Pancreas (tissue), 10 donors: ENCODE measurements around the gene TCP11. TPM values are rescaled to one million over a fixed set of nuclear protein-coding genes. Genes with fewer than 3 reads are reported as not detected.
A peak's percentile ranks its signal among the peaks of the same experiment; 100 is the strongest.

Source experiments
- ATAC-seq, 4 donors: fragments of 200-7000 bp; cut with Tn5 transposase; one replicate each; pipeline versions ENCODE4 v1.8.0 to v1.9.1; 2020; ENCODE audit warnings: mild to moderate bottlenecking in 4 of 4, moderate library complexity in 4 of 4
- DNase-seq, 6 donors: peaks; one replicate each; pipeline ENCODE4 v3.0.0-alpha.2; 2020
- FAIRE-seq: peaks from 2 replicates; lab custom pipeline; 2012; peaks lifted over from hg19 to GRCh38; lab: Jason Lieb, UNC
- H3K27ac ChIP-seq, 4 donors: fragments of 200-600 bp; sonication (generic); 1 replicate in 3 of 4; 2 replicates in 1 of 4; pipeline versions ENCODE4 v1.5.0 to v1.8.0; 2020
- H3K27me3 ChIP-seq, 4 donors: fragments of 200-600 bp; one replicate each; pipeline ENCODE4 v1.8.0; 2021
- H3K36me3 ChIP-seq, 3 donors: fragments of 200-600 bp; sonication (generic) in 1 of 3; one replicate each; pipeline versions ENCODE4 v1.5.0 to v1.8.0; 2020 to 2021
- H3K4me1 ChIP-seq, 3 donors: fragments of 200-600 bp; one replicate each; pipeline ENCODE4 v1.8.0; 2021
- H3K4me3 ChIP-seq, 4 donors: fragments of 200-600 bp; sonication (generic) in 2 of 4; one replicate each; pipeline versions ENCODE4 v1.5.0 to v1.8.0; 2020 to 2021
- H3K9me3 ChIP-seq, 4 donors: fragments of 200-600 bp; one replicate each; pipeline ENCODE4 v1.8.0; 2021
- CTCF ChIP-seq, 4 donors: fragments of 200-600 bp; sonication (generic) in 3 of 4; IDR thresholded peaks; one replicate each; pipeline versions ENCODE4 v1.5.0 to v1.8.0; 2021; ENCODE audit warnings: antibody characterized with exemption in 4 of 4
- WGBS, 2 donors: extraction: QIAGEN DNeasy Blood & Tissue Kit; methylation state at CpG; one replicate each; pipeline ENCODE4 v1.1.7; 2013; 5-methylcytosine and 5-hydroxymethylcytosine counted together
- intact Hi-C, 3 donors: fragments of 100-400 bp; cut with DNase I; formaldehyde crosslinking; loops; one replicate each; pipeline versions ENCODE4 v1.11.1 to v1.14.2; 2022
- polyA plus RNA-seq, 2 donors: library from polyadenylated mRNA; stranded (reverse); fragments of 200-250 nt; gene quantifications; one replicate each; pipeline ENCODE4 v1.2.3, GENCODE V29; 2013
- total RNA-seq, 6 donors: library from RNA; stranded (reverse); fragmentation: NEBNext Ultra II Directional in 4 of 6; extraction: Animal tissue kit (Norgen Biotek cat#: 25700) in 4 of 6; gene quantifications; one replicate each; pipeline versions ENCODE4 v1.2.1 to v1.2.4, GENCODE V29; 2021 to 2023
- donor health status: healthy with polysubstance abuse.
- donor health status: DM: no; HTN: no; CAD: no; lungs with moderate emphysema.
- donor health status: DM: no; HTN: no; CAD: no.
- donor health status: control.
- donor health status: control.
- donor health status: Bipolar disorder and iron deficiency.
- donor health status: DM: yes; HTN: yes; CAD: no.
- donor health status: DM: no; HTN: no; CAD: no.
- donor health status: DM: no; HTN: no; CAD: no.
- donor health status: DM: yes; HTN: yes; CAD: no.

Gene TCP11
- total and polyA plus RNA-seq, 8 donors, result 0.14 to 0.34 TPM; not detected in 6

DNA sequence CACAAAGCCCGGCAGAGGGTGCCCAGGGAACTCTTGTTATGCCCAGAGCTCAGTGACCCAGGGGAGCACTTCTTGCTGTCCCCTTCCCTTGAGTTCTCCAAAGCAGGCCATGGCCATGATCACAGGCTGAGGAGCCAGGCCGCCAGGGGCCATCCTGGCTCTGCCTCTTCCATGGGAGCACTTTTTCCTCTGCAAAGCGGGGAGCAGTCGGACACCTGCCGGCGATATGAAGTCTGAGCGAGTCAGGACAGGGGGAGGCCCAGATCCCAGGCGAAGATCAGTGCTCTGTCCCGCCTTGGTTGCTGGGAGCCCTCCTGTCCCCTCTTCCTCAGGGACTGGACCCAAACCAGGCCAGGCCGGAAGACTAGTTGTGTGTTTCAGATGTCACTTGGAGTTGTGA is 67.9 kb downstream of the TCP11 start:
- Histone ChIP-seq H3K9me3 (no peaks in the 10 kb centered on the region), H3K4me3 (no peak overlapping the region), H3K27me3 (no peaks in the 10 kb centered on the region), H3K4me1 (no peaks in the 10 kb centered on the region), H3K36me3 (peaks cover 0 to 3% (median 0%) of the 10 kb centered on the region in 3 donors), H3K27ac (no peak overlapping the region)
- DNase-seq (peak in 1 of 6 donors; percentile 35), FAIRE-seq (no peak), ATAC-seq (no peak)
- TF ChIP-seq CTCF (IDR thresholded peaks at IDR 0.05), result no peak
- 96% methylated on average over 10 of the region's 10 CpGs for WGBS, 2 donors
- intact Hi-C loops, result no loop called here

GRCh38 chr6:35072698-35073055 is 68.5 kb downstream of the TCP11 start:
- no peak for FAIRE-seq
- H3K9me3 ChIP-seq, result no peaks in the 10 kb centered on the region
- DNase-seq, result no peak
- no peaks in the 10 kb centered on the region for H3K36me3 ChIP-seq
- H3K4me1 ChIP-seq, result no peaks in the 10 kb centered on the region
- H3K27ac ChIP-seq, result no peak overlapping the region
- H3K27me3 ChIP-seq, result no peaks in the 10 kb centered on the region
- WGBS, 2 donors, result 92 to 96% methylated on average over 9 of the region's 9 CpGs
- ATAC-seq, result no peak
- intact Hi-C loops, result no loop called here
- TF ChIP-seq CTCF (IDR thresholded peaks at IDR 0.05), result no peak
- H3K4me3 ChIP-seq, result no peak overlapping the region

DNA sequence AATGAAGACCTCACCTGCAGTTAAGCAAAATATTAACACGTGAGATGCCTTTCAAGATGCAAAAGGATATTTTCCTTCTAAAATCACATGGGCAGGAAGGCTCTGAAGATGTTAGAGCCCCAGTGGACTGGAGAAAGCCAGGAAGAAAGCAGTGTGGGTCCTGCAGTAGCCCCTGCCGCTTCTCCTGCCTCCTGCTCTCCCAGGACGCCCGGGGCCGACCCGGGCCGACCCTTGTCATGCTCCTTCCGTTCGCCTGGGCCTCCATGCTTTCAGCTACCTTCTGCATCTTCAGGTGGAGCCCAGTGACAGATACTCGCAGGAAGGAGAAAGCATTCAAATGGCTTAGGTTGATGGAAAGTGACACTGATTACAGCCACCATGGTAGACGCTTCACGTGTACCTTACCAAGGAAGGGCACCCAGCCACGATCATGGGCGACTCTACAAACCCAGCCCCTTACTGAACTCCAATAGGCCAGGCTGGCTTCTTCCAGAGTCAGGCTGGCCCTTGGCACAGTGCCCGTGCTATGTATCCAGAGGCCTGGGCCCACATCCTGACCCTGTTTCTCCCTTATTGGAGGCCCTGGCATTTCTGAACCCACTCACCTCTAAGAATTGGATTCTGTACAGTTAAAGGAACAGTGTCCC is 69.0 kb downstream of the TCP11 start:
- no peaks in the 10 kb centered on the region for H3K36me3 ChIP-seq
- TF ChIP-seq CTCF (IDR thresholded peaks at IDR 0.05), result no peak
- 76 to 77% methylated on average over 15 of the region's 15 CpGs for WGBS, 2 donors
- no peaks in the 10 kb centered on the region for H3K9me3 ChIP-seq
- ATAC-seq (no peak), DNase-seq (no peak), FAIRE-seq (no peak)
- no peaks in the 10 kb centered on the region for H3K4me1 ChIP-seq
- intact Hi-C loops, result no loop called here
- H3K27me3 ChIP-seq, result no peaks in the 10 kb centered on the region
- no peak overlapping the region for H3K4me3 ChIP-seq
- no peak overlapping the region for H3K27ac ChIP-seq

DNA sequence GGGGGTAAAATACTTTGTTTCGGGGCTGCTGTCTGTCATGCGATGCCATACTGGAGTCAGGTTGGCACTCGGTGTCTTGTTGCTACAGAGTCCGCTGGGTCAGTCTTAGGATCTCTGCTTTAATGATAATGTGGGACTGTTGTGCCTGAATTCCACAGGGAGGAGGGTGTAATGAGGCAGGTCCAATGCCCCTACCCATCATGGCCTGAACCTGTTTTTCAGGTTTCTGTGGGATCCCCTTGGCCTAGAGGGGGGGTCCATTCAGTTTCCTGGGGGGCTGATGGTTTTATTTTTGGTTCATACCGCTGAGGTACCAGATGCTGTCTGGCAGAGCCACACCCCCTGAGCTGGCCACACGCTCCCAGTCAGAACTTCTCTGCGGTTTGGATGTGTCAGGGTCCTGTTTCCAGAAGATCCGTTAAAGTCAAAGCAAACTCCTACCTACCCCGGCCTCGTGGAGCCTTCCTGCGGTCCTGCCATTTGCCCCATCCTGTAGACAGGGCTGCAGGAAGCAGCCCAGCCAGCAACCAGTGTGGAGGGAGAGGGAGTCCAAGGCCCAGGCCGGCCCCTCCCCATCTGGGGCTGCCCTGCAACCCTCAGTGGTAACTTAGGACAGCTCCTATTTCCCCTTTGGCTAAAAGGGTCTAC is 69.7 kb downstream of the TCP11 start:
- DNase-seq, result no peak
- no peak for TF ChIP-seq CTCF (IDR thresholded peaks at IDR 0.05)
- H3K4me3 ChIP-seq, result no peak overlapping the region
- peak in 1 of 4 donors; percentile 18 for ATAC-seq
- FAIRE-seq, result no peak
- WGBS, 2 donors, result 66 to 72% methylated on average over 12 of the region's 12 CpGs
- no peak overlapping the region for H3K27ac ChIP-seq
- no peaks in the 10 kb centered on the region for H3K4me1 ChIP-seq
- H3K36me3 ChIP-seq, result no peaks in the 10 kb centered on the region
- H3K9me3 ChIP-seq, result no peaks in the 10 kb centered on the region
- no peaks in the 10 kb centered on the region for H3K27me3 ChIP-seq
- intact Hi-C loops, result no loop called here

GRCh38 chr6:35070111-35070510 is 71.0 kb downstream of the TCP11 start:
- intact Hi-C loops, result no loop called here
- DNase-seq (no peak), ATAC-seq (no peak), FAIRE-seq (no peak)
- no peaks in the 10 kb centered on the region for H3K27me3 ChIP-seq
- no peak overlapping the region for H3K27ac ChIP-seq
- no peaks in the 10 kb centered on the region for H3K9me3 ChIP-seq
- 96 to 97% methylated on average over 2 of the region's 2 CpGs for WGBS, 2 donors
- no peaks in the 10 kb centered on the region for H3K4me1 ChIP-seq
- no peak for TF ChIP-seq CTCF (IDR thresholded peaks at IDR 0.05)
- H3K36me3 ChIP-seq, result no peaks in the 10 kb centered on the region
- no peak overlapping the region for H3K4me3 ChIP-seq
